ENCODE data around the gene MEP1B.
"Not testable (repeated sequence)": the region's sequence is repeated elsewhere in the genome, so short reads cannot be mapped to it uniquely, and the experiment has no call there.

The MEP1B gene

GRCh38 chr18:32208577-32208976, 18.7 kb downstream of the MEP1B start:
- in situ Hi-C loops (cut with MboI; ENCODE audit: low sequenced_read_pairs) = no loop called here

DNA sequence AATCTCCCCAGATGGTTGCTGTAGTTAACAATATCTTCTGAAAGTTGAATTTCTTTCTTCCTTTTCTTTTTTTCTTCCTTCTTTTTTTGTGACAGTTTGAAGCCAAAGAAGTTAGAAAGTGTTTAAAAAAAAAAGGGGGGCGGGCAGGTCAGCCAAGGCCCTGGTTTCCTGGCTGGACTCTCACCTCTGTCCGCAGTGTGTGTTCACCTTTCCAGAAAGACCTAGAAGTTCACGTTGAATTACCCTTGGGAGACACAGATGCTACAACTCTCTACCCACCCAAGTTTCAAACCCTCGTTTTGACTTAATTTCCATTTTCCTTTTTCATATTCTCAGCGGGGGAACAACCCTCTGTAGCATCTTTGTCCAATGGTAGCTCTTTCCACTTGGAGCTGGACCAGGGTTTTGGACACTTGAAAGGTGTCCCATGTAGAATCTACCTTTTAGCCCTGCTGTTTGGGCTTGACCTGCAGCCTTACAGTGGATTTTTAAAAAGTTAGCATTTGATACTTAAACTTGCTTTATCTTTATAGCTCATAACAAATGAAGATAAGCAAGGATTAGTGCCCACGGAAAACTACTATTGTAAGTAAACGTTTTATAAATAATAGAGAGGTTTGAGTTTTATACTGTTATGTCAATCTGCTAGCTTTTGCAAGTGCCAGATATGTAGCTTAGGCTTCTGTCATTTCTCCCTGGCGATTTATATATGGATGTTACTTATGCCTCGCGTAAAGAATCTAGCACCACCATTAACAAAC, 20.0 kb downstream of the MEP1B start:
- in situ Hi-C loops (cut with MboI; ENCODE audit: low sequenced_read_pairs) = no loop called here

DNA sequence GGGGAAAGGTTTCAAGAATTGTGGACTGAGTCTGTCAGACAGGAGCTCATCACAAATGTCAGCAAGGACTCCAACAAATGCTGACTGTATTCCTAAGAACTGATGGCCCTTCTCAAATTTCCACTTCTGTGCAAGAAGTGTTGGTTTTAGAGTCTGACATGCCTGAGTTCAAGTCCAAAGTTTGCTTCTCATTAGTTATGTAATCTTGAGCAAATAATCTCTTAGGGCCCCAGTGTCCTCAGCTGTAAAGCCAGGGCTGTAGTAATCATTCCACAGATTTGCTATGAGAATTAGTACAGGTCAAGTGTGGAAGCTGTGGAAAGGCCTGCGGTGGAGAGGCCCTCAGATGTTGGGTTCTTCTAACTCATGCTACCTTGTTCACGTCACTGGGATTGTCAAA, 23.9 kb downstream of the MEP1B start:
- in situ Hi-C loops (cut with MboI; ENCODE audit: low sequenced_read_pairs) = no loop called here

- in situ Hi-C loops (cut with MboI; ENCODE audit: low sequenced_read_pairs) = no loop called here
Observed at GRCh38 chr18:32216390-32216789, 26.6 kb downstream of the MEP1B start.

GRCh38 chr18:32219431-32220018, 29.7 kb downstream of the MEP1B start:
- in situ Hi-C loops (cut with MboI; ENCODE audit: low sequenced_read_pairs) = no loop called here

DNA sequence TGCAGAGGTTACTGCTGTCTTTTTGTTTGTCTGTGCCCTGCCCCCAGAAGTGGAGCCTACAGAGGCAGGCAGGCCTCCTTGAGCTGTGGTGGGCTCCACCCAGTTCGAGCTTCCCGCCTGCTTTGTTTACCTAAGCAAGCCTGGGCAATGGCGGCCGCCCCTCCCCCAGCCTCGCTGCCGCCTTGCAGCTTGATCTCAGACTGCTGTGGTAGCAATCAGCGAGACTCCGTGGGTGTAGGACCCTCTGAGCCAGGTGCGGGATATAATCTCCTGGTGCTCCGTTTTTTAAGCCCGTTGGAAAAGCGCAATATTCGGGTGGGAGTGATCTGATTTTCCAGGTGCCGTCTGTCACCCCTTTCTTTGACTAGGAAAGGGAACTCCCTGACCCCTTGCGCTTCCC, 43.5 kb downstream of the MEP1B start:
- in situ Hi-C loops (cut with MboI; ENCODE audit: low sequenced_read_pairs) = not testable (repeated sequence)

DNA sequence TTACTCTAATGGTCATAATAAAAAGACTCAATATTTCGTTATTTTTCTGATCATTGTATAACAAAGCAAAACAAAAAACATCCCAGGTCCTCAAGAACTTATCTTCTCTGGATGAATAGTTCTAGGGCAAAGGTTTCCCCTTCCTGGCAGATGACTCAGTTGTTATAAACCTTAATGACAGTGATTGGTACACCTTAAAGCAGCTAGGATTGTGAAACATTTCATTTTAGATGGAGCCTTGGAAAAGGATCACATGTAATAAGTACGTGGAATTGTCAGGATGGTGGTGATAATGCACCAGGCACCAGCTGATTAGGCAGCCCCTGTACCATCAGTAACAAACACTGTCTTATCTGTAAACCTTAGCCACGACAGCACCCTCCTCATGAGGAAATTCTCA, 47.2 kb downstream of the MEP1B start:
- in situ Hi-C loops (cut with MboI; ENCODE audit: low sequenced_read_pairs) = no loop called here

DNA sequence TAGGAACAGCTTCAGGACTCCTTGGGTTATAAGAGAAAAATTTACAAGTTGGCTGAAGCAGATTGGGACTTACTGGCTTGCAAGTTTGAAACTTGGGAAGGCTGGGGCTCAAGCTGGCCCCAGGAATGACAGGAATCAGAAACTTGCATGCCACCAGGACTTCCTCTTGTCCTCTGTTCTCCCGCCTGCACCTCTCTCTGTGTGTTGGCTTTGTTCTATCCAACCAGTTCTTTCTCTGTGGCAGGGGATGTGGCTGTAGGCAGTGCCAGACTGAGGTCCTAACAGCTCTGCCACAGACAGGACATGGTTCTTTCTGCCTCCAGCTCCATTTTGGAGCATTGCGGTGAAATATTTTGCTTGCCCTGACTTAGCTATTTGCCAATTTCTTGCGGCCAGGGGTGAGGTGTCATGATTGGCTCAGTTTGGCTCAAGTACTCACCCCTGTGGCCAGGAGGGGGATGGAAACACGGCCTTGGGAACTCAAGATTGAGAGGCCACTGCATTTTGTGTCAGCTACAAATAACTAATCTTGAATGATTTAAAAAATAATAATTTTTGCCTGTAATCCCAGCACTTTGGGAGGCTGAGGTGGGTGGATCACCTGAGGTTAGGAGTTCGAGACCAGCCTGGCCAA, 48.9 kb downstream of the MEP1B start:
- in situ Hi-C loops (cut with MboI; ENCODE audit: low sequenced_read_pairs) = no loop called here

- in situ Hi-C loops (cut with MboI; ENCODE audit: low sequenced_read_pairs) = no loop called here
Observed at GRCh38 chr18:32242395-32242794, 52.6 kb downstream of the MEP1B start.

- in situ Hi-C loops (cut with MboI; ENCODE audit: low sequenced_read_pairs) = no loop called here
Observed at GRCh38 chr18:32243358-32243757, 53.5 kb downstream of the MEP1B start.

GRCh38 chr18:32244881-32245280, 55.0 kb downstream of the MEP1B start:
- in situ Hi-C loops (cut with MboI; ENCODE audit: low sequenced_read_pairs) = no loop called here

GRCh38 chr18:32249147-32249929, 59.5 kb downstream of the MEP1B start:
- in situ Hi-C loops (cut with MboI; ENCODE audit: low sequenced_read_pairs) = no loop called here

DNA sequence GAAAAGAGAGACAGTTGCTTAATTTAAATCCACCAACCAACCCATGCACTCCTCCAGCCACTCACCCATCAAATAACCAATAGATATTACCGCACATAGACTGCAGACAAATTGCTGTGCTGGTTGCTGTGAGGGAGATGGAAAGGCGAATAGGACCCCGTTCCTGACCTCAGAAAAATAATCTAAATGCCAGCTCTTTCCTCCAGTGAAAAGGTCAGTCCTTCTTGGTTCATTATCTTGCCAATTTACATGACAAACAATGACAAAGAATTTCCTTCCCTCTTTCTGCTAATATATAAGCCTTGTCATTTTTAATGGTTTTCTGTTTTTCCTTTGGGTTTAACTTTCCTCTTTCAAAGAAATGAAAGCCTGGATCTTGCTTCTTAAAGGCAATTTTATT, 61.6 kb downstream of the MEP1B start:
- in situ Hi-C loops (cut with MboI; ENCODE audit: low sequenced_read_pairs) = no loop called here

- in situ Hi-C loops (cut with MboI; ENCODE audit: low sequenced_read_pairs) = no loop called here
Observed at GRCh38 chr18:32252141-32252860, 62.5 kb downstream of the MEP1B start.

DNA sequence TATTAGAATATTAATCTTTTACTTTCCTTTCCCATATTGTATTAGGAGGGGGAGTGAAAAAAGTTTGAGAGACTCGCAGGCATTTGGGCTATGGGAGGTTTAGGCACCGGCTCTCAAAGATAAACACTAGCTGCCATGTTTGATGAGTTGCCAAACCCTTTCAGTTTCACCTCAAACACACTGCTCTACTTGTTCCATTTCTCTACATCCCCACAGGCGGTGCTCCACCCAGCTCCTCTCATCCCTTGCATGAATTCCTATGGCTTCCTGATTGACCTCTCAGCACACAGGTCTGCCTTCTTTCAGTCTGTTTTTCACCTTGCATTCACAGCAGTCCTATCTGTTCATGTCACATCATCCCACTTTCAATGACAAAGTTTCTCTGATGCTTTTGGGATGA, 65.7 kb downstream of the MEP1B start:
- in situ Hi-C loops (cut with MboI; ENCODE audit: low sequenced_read_pairs) = no loop called here

DNA sequence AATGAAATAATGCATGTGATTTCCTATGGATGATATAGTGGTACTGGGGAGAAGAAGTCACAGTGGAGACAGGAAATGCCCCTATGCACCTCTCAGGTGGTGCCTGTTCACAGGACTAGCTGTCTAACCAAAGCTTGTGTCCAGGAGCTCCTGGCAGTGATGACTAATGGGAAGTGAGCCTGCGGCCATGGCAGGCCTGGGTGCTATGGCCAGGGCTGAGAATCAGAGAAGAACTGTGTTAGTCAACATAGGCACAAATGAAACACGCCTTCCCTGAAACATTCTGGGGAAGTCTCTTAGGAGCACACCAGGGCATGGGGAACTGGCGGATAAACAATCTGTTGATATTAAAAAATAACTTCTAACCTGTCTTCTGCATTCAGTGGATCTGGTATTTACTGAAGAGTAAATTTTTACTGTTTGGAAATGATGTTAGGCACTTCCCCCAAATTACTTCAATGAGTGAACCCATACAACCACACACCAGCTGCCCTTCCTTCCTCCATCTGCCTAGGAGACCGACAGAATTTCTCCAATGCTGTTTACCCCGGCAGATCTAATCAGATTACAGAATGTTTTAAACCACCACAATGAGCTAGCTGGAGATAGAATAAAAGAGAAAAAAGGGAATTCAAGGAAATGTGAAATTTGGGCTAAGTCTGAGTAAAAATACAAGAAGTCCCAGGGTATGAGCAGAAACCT, 67.4 kb downstream of the MEP1B start:
- in situ Hi-C loops (cut with MboI; ENCODE audit: low sequenced_read_pairs) = no loop called here

DNA sequence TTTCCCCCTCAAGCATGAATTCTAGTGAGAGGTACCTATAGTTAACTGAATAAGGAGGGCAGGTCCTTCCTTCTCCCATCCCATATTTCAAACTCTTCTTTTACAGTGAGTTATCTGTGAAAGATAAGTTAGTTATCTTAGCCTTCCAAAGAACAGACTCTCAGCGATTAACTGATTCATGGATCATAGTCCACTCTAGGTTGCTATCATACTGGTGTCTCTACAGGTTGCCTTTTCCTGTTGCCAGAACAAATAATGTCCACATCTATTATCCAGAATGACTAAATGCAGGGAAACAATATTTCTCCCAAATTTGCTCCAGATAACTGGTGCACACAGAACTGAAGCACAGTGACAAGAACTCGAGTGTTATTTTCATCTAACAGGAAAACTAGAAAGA, 68.3 kb downstream of the MEP1B start:
- in situ Hi-C loops (cut with MboI; ENCODE audit: low sequenced_read_pairs) = no loop called here

DNA sequence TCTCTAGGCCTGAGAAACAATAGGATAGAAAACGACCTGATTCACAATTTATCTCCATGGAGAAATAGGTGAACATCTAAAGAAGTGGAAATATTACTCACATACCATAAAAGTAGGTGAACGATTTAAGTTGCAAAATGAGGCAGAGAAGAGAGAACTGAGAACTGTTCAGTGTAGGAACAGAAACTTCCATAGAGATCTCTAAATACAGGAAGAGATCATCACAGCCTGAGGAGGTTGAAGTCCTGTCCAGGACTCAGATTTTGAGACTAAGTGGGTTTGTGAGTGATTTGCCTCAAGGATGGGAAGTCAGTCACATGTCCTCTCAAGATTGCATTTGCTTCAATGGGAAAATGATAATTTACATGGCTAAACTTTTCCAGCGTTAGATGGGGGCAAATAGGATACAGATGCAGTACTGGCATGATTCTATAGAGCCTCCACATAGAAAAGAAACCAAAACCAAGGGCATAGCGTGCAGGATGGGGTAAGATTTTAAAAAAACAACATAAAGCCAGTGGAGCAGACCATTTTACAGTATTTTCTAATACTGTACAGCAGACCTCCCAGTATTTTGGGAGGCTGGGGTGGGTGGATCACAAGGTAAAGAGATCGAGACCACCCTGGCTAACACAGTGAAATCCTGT, 68.8 kb downstream of the MEP1B start:
- in situ Hi-C loops (cut with MboI; ENCODE audit: low sequenced_read_pairs) = no loop called here

- in situ Hi-C loops (cut with MboI; ENCODE audit: low sequenced_read_pairs) = no loop called here
Observed at GRCh38 chr18:32259553-32259952, 69.7 kb downstream of the MEP1B start.

GRCh38 chr18:32261003-32261402, 71.2 kb downstream of the MEP1B start:
- in situ Hi-C loops (cut with MboI; ENCODE audit: low sequenced_read_pairs) = no loop called here

Data from hTERT RPE-1 (cell line).